GM23338 (cell line): ENCODE results near the gene ADGRD2.
A peak's percentile ranks its signal among the peaks of the same experiment; 100 is the strongest.

Experiments
- CREB1 ChIP-seq: fragments of 250-450 bp; sonication (Bioruptor Pico); IDR thresholded peaks from 2 replicates; pipeline ENCODE4 v1.5.0; 2020; ENCODE audit warnings: low read depth, mild to moderate bottlenecking, moderate library complexity
- CTCF ChIP-seq, 2 experiments: fragments of 200-600 bp in 1 of 2; sonication (generic) in 1 of 2; conservative IDR thresholded peaks; 2 replicates each; pipeline versions ENCODE4 v1.5.1 to v1.6.1; 2016 to 2017; ENCODE audit warnings: antibody characterized with exemption in 2 of 2, low read depth in 2 of 2, mild to moderate bottlenecking in 2 of 2, moderate library complexity in 1 of 2
- POLR2AphosphoS5 ChIP-seq: IDR thresholded peaks from 2 replicates; pipeline ENCODE4 v1.6.1; 2016; ENCODE audit warnings: antibody characterized with exemption, low read depth
- ZNF114 ChIP-seq: fragments of 250-450 bp; sonication (Bioruptor Pico); IDR thresholded peaks from 2 replicates; pipeline ENCODE4 v1.5.0; 2020; ENCODE audit warnings: mild to moderate bottlenecking, moderate library complexity
- TF ChIP-seq, protein P1 (sequence below): IDR thresholded peaks from one replicate; pipeline ENCODE4 v1.6.1; 2018; ENCODE audit warnings: antibody characterized with exemption; ENCODE audit not compliant: unreplicated experiment

DNA sequence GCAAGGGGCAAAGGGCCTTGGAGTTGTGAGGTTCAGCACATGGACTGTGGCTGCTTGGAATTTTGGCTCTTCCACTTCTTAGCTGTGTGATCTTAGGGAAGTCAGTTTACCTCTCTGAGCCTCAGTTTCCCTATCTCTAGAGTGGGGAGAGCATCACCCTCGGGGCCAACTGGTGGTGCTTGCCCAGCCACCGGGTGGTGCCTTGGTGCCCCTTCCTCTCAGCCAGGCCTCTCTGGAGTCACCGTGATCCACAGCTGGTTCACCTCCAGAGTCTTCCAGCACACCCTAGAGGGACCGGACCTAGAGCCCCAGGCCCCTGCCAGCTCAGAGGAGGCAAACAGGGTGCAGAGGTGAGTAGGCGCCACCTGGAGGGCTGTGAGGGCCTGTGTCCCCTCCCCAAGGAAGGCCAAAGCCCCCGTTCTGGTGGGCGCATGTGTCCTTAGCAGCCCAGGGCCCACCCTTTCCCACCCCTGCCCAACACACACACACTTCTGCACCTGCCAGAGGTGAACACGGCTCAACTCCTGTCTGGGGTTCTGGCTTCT, 7.7 kb downstream of the ADGRD2 start:
- TF ChIP-seq CTCF (conservative IDR thresholded peaks at IDR 0.05; ENCODE audit: low read depth in 2 of 2): peak; percentile 14 to 65; a peak in 3 of 4 replicates
- TF ChIP-seq, protein P1, sequence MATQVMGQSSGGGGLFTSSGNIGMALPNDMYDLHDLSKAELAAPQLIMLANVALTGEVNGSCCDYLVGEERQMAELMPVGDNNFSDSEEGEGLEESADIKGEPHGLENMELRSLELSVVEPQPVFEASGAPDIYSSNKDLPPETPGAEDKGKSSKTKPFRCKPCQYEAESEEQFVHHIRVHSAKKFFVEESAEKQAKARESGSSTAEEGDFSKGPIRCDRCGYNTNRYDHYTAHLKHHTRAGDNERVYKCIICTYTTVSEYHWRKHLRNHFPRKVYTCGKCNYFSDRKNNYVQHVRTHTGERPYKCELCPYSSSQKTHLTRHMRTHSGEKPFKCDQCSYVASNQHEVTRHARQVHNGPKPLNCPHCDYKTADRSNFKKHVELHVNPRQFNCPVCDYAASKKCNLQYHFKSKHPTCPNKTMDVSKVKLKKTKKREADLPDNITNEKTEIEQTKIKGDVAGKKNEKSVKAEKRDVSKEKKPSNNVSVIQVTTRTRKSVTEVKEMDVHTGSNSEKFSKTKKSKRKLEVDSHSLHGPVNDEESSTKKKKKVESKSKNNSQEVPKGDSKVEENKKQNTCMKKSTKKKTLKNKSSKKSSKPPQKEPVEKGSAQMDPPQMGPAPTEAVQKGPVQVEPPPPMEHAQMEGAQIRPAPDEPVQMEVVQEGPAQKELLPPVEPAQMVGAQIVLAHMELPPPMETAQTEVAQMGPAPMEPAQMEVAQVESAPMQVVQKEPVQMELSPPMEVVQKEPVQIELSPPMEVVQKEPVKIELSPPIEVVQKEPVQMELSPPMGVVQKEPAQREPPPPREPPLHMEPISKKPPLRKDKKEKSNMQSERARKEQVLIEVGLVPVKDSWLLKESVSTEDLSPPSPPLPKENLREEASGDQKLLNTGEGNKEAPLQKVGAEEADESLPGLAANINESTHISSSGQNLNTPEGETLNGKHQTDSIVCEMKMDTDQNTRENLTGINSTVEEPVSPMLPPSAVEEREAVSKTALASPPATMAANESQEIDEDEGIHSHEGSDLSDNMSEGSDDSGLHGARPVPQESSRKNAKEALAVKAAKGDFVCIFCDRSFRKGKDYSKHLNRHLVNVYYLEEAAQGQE: no peak
- TF ChIP-seq CREB1 (CRISPR knock-in tag): no peak
- no peak for TF ChIP-seq POLR2AphosphoS5
- TF ChIP-seq ZNF114 (CRISPR knock-in tag): no peak
